22Rv1 (cell line): ENCODE results near the gene TUT7.

Source experiments
- ZFX ChIP-seq: fragments of 450-650 bp; IDR thresholded peaks from 2 replicates; pipeline ENCODE4 v1.6.1; 2017; ENCODE audit warnings: antibody characterized with exemption, borderline replicate concordance
- TF ChIP-seq, protein P1 (sequence below): fragments of 450-650 bp; IDR thresholded peaks from 2 replicates; pipeline ENCODE4 v1.5.1; 2017; ENCODE audit warnings: mild to moderate bottlenecking

DNA sequence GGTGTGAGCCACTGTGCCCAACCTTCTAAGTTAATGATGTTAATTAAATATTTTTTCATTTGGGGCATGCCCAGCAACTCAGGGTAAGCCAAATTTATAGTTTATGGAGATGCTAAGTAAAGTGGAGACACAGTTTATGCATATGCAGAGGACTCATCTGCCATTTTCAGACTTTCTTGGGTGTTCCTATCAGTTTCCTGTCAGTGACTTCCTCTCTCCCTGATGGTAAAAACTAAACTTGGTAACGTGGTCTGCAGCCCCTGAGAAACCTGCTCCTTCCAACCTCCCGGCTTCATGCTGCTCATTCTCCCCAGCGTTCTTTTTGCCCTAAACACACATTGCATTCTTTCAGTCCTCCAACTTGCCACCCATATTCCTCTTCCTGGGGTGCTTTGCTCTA lies 48.4 kb upstream of the TUT7 start:
- TF ChIP-seq, protein P1, sequence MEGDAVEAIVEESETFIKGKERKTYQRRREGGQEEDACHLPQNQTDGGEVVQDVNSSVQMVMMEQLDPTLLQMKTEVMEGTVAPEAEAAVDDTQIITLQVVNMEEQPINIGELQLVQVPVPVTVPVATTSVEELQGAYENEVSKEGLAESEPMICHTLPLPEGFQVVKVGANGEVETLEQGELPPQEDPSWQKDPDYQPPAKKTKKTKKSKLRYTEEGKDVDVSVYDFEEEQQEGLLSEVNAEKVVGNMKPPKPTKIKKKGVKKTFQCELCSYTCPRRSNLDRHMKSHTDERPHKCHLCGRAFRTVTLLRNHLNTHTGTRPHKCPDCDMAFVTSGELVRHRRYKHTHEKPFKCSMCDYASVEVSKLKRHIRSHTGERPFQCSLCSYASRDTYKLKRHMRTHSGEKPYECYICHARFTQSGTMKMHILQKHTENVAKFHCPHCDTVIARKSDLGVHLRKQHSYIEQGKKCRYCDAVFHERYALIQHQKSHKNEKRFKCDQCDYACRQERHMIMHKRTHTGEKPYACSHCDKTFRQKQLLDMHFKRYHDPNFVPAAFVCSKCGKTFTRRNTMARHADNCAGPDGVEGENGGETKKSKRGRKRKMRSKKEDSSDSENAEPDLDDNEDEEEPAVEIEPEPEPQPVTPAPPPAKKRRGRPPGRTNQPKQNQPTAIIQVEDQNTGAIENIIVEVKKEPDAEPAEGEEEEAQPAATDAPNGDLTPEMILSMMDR, result no peak
- no peak for TF ChIP-seq ZFX
